ENCODE results near the gene SORCS2.

GRCh38 chr4:7287918-7288280 lies 95.6 kb downstream of the SORCS2 start:
- TF ChIP-seq EP300 (IDR thresholded peaks at IDR 0.05; ENCODE audit: low read depth) = no peak
- TF ChIP-seq CTCF (IDR thresholded peaks at IDR 0.05) = no peak
- no peak for TF ChIP-seq POLR2A (IDR thresholded peaks at IDR 0.05)
